HG03342 (cell line): ENCODE measurements around the gene REG1A.

Experiments
- ATAC-seq: cut with Tn5 transposase; IDR thresholded peaks from one replicate; pipeline ENCODE4 v1.9.1; 2021; ENCODE audit warnings: mild to moderate bottlenecking, moderate library complexity; ENCODE audit not compliant: unreplicated experiment

REG1A gene

DNA sequence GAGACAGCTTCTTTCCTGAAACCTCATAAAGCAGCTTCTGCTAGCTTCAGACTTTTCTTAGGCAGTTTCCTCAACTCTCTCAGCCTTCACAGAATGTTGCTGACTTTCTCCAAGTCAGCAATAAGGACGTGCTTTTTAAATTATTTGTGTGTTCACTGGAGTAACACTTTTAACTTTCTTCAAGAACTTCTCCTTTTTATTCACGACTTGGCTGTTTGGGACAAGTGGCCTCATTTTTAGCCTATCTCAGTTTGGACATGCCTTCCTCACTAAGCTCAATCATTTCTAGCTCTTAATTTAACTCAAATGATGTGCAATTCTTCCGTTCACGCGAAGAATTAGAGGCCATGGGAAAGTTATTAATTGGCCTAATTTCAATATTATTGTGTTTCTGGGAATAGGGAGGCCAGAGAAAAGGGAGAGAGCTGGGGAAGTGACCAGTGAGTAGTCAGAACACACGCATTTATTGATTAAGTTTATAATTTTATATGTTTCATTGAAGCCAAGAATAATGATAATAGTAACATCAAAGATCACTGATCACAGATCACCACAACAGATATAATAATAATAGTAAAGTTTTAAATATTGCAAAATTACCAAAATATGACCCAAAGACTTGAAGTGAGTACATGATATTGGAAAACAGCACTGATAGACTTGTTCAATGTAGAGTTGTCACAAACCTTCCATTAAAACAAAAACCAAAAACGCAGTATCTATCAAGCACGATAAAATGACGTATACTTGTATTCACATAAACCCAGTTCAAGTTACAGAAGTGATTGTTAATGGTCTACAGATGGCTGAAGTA, 4.8 kb downstream of the REG1A start:
- ATAC-seq: no peak

GRCh38 chr2:79125721-79125985, 5.4 kb downstream of the REG1A start:
- no peak for ATAC-seq

- ATAC-seq: no peak
Measured at GRCh38 chr2:79128406-79128805, 8.1 kb downstream of the REG1A start.

DNA sequence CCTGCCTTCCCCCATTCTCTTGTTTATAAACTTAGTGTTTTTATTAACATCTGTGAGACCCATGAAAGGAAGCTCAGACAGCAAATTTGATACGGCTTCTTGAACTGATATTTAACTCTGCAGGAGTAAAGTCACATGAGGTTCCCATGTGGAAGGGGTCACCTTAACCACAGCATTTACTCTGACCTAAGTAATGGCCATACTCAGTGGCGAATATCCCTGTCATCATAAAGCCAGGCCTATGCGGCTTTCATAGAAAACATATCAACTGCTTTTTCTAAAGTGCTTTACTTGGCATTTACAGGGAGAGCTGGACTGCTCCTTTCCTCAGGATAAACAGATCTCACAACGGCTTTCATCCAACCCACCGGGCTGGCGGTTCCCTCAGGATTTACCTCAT, 9.0 kb downstream of the REG1A start:
- ATAC-seq: no peak

DNA sequence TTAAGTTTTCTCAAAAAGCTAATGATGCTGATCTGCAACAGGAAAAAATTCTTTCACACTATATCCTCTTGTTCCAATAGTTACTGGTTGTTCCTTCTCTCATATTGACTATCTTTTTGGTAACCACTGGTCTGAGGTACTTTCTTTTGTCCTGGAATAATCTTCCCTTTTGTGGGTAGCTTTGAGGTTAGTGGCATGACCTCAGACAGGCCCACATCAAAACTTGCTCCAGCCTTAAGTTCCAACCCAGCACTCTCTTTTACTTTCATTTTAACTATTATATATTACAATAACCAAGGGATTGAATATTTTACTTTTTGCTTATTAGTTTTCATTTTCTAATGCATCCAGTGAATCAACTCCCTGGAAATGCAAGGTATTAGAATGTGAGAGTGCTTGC, 9.5 kb downstream of the REG1A start:
- no peak for ATAC-seq

- no peak for ATAC-seq
Measured at GRCh38 chr2:79131687-79132086, 11.4 kb downstream of the REG1A start.

- ATAC-seq: no peak
Measured at GRCh38 chr2:79138385-79138784, 18.1 kb downstream of the REG1A start.

- ATAC-seq: no peak
Measured at GRCh38 chr2:79139423-79139822, 19.1 kb downstream of the REG1A start.

- ATAC-seq: no peak
Measured at GRCh38 chr2:79155826-79156476, 35.7 kb downstream of the REG1A start.

DNA sequence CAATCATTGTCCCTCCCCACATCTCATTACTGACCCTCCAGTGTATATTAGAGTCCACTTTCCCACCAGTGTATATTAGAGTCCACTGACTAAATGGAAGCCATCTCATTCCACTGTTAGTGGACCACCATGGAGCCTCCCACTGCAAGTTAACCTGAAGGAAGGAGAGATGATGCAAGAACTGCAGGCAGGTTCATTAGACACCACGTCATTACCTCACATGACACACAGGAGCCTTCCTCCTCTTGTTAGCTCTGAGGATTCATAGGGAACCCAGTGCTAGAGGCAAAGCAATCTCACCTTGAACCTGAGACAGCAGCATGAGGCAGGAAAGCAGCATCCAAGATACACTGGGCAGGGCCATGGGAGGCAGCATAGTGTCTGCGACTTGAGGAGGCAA, 38.7 kb downstream of the REG1A start:
- no peak for ATAC-seq

DNA sequence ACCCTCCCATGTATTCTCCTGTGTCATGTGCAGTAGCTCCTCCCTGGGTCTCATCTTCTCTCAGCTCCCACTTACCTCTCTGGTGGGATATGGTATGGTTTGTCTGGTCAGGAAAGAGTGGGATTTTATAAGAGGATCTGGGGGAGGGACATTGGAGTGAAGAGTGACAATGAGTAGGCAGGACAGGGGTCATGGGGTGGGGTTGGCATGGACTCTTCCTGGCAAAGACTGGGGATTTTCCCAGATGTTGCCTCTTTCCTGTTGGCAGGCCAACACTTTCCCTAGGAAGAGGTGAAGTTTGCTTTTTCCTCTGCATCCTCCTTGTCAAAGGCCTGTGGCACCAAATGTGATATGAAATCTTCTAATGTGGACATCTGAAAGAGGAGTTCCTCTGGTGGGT, 39.4 kb downstream of the REG1A start, which contains the start of gene REG3A:
Gene REG3A (minus strand): TSS at position 101 of the 400 bp plus-strand sequence. CDS start 348 bp downstream, outside the sequence.
- no peak for ATAC-seq

DNA sequence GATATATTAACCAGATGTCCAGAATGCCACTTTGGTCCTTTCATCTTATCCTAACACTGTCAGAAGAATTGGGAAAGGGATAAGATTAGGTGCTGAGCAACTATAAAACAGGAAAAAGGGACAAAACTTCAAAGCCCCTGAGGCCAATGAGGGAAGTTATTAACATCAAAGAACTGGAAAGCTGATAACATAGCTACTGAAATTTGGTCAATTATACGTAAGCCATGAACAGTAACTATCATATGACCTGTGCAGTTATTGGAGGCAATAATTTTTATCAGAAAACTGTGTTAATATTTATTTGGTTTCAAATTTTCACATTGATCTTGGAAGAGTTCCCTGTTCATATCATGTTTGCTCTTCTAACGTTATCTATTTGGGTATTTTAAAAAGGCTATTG, 41.8 kb downstream of the REG1A start:
- ATAC-seq: no peak

DNA sequence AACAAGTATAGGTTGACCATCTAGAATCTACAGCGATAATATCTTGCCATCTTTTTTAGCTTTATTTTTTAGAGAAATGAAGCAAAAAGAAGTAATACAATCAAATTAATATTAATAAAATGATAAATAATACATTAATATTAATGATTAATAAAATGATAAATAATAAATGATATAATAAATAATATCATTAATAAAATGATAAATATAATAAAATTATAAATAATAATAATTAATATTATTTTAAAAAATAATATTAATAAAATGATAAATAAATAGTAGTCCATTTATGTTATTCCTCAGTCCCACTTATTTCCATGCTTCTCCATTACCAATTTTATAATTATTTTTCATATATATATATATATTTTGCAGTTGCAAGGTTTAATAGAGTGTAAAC, 42.5 kb downstream of the REG1A start:
- ATAC-seq: no peak

- ATAC-seq: no peak
Measured at GRCh38 chr2:79171348-79171958, 51.2 kb downstream of the REG1A start.
